GM21423 (cell line): Measurements from ENCODE around the gene IL17REL.

Experiments
- ATAC-seq: cut with Tn5 transposase; IDR thresholded peaks from one replicate; pipeline ENCODE4 v1.9.1; 2021; ENCODE audit warnings: mild to moderate bottlenecking, moderate library complexity; ENCODE audit not compliant: unreplicated experiment

The IL17REL gene

DNA sequence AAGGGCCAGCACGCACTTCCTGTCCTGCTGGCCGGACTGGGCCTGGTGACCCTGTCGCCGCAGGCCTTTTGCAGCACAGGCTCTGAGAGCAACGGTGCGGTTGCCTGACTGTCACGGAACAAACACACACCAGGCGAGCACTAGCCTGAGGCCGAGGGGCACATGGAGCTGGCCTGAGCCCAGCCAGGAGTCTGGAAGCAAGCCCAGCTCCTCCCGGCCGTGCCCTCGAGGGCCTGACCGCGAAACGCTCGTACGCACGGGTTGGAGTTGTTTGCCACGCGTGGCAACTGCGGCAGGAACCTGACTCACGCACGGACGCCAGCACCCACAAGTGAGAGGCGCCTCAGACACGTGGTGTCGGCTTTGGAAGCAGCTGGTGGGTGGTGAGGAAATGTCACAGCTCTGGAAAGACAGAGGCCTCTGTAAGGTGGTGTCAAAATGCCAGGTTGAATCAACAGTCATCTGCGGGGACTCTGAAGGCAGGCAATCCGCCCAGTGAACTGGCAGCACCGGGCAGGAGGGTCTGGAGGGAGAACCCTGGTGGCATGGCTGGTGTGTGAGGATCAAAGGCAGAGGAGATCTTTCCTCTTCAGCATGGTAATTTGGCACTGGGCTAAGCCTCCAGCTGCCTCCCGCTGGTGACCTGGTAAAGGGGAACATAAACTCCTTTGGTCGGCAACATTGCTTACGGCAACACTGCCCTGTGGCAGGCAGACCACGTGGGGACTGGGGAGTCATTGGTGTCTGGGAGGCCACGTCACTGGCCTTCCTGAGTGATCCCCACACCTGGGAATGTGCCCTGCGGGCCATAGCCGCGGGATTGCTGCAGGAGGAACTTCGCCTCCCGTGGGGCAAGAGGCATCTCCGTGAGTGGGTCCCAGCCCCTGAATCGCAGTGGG is 15.3 kb upstream of the IL17REL start:
- ATAC-seq = no peak

DNA sequence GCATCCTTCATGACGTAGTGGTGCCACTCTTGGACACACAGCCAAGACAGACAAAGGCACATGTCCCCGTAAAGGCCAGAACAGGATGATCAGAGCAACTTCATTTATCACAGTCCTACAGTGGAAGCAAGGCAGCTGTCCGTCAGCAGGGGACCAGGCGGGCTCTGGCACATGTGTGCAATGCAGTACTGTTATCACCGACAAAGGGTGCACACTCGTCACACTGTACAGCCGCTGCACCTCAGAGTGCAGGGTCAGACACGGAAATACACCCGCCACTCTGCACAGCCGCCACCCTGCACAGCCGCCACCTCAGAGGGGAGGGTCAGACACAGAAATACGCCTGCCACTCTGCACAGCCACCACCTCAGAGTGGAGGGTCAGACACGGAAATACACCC is 13.4 kb upstream of the IL17REL start:
- no peak for ATAC-seq

DNA sequence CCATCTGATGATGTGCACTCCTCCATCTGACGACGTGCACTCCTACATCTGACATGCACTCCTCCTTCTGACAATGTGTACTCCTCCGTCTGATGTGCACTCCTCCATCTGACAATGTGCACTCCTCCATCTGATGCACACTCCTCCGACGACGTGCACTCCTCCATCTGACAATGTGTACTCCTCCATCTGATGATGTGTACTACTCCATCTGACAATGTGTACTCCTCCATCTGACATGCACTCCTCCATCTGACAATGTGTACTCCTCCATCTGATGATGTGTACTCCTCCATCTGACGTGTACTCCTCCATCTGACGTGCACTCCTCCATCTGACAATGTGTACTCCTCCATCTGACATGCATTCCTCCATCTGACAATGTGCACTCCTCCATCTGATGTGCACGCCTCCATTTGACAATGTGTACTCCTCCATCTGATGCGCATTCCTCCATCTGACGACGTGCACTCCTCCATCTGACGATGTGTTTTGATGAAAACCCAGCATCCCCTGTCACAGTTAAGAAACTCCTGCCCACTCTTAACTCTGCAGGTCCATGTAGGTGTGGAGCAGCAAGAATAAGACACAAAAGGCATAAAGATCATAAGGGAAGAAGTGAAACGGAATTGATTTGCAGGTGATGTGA is 9.7 kb upstream of the IL17REL start:
- no peak for ATAC-seq

DNA sequence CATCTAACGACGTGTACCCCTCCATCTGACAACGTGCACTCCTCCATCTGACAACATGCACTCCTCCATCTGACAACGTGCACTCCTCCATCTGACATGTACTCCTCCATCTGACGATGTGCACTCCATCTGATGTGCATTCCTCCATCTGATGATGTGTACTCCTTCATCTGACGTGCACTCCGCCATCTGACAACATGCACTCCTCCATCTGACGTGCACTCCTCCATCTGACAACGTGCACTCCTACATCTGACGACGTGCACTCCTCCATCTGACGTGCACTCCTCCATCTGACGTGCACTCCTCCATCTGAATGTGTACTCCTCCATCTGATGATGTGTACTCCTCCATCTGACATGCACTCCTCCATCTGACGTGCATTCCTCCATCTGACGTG is 8.0 kb upstream of the IL17REL start:
- no peak for ATAC-seq

DNA sequence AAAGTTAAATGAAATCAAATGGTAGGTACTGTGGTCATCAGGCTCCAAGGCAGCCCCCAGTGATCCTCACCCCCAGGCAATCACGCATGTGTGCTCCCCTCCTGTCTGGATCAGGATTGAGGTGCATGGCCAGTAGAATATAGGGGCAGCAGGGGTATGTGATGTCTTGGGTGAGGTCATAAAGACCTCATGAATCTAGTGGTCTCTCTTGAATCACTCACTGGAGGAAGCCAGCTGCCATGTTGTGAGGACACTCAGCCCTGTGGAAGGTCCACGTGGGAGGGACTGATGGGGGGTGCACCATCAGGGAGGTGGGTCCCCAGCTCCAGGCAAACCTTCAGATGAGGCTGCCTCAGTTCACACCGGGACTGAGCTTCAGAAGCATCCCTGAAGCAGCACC is 6.8 kb upstream of the IL17REL start:
- ATAC-seq = no peak

DNA sequence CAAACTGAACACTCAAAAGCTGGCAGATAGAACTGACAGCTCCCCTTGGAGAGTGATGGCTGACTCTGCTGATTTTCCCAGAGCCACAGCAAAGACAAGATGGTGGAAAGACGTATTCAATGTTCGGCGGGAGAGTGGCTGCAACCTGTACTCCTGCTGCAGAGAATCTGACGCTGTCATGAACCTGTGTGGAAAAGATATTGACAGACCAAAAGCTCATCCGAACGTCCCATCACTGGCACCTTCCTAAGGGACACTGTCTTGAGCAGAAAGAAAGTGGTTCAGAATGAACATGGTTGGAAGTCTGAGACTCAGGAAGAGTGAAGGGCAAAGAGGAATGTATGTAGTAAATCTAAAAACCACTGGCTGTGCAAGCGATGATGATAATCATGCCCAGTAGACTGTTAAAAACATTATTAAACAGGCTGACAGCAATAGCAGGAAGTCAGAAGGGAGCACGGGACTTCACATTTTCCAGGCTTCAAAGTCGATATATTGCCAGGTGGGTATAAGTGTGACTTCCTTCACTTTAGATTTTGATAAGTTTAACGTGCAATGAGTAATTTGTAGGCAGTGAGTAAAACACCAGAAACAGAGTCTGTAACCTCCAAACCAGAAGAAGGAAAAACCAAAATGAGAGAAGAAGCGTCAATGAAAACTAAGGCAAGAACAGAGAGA is 6.2 kb upstream of the IL17REL start:
- no peak for ATAC-seq

DNA sequence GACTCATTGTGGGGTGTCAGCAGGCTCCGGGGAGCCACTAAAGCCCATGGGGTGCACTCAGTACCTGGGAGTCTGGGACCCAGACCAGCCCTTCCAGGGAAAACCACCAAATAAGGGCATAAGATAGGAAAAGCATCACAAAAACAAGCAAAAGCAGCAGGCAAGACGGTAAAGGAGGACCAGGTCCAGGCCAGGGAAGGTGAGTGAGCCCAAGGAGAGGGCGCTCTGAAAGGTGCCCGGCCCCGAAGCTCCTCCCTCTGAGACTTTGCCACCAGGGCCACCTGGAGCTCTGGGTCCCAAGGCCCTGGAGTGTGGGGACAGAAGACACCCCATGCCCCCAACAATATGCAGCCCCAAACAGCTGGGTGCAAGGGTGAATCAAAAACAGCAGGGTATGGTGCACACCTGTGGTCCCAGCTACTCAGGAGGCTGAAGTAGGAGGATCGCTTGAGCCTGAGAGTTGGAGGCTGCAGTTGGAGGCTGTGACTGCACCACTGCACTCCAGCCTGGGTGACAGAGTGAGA is 5.2 kb upstream of the IL17REL start:
- no peak for ATAC-seq

DNA sequence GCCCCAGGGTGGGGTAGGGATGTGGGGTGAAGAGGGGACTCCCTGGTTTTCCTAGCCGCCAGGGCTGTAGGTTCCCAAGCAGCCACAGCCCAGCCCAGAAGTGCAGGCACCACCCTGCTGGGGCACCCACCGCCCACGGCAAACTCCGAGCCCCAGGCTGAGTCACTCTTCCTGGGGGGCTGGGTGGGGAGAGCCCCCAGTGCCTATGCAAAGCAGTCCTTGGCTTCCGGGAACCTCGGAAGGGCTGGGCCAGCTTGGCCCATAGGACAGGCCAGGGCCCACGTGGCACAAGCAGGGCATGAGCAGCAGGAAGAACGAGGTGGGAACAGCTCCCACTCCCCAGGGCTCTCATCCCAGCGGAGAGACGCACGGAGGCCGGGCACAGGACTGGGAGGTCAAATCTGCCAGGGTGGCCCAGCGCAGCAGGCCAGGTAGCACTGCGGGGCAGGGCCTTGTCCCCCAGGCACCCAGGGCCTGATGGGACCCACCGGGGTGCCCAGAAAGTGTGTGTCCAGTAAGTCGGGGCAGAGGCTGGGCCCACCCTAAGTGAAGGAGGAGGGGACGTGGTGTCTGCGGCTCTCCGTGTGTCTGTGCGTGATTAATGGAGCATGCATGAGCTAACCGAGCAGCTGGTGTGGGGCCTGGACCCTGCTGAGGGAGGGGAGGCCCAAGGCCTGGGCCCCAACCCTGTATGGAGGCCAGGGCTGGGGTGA is 4.6 kb upstream of the IL17REL start:
- ATAC-seq = no peak

DNA sequence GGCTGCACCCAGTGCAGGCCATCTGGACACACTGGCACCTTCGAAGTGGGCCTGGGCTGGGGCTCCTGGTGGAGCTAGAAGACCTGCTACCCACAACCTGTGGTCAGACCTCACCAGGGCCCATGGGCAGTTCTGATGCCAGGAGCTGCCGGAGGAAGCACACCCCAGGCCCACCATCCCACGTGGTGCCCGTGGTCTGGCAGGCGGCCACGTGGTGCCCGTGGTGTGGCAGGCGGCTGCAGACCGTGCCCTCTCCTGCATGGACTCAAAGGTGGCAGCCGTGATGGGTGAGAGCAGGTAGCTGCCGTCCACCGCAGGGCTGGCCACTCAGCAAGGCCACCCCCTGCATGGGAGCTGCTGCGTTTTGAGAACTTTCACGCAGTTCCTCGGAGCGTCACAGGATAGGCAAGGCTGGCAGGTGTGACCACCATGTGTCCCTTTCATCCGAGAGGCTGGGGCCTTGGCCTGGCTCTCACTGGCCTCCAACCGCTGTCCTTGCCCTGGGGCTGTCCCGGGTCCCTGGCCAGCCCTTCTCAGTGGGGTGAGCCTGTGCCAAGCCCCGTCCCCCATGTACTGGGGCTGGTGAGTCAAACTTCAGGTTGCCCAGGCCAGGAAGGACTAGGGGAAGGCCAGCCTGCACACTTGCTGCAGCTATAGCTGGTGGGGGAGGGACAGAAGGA is 3.9 kb upstream of the IL17REL start:
- ATAC-seq = no peak

DNA sequence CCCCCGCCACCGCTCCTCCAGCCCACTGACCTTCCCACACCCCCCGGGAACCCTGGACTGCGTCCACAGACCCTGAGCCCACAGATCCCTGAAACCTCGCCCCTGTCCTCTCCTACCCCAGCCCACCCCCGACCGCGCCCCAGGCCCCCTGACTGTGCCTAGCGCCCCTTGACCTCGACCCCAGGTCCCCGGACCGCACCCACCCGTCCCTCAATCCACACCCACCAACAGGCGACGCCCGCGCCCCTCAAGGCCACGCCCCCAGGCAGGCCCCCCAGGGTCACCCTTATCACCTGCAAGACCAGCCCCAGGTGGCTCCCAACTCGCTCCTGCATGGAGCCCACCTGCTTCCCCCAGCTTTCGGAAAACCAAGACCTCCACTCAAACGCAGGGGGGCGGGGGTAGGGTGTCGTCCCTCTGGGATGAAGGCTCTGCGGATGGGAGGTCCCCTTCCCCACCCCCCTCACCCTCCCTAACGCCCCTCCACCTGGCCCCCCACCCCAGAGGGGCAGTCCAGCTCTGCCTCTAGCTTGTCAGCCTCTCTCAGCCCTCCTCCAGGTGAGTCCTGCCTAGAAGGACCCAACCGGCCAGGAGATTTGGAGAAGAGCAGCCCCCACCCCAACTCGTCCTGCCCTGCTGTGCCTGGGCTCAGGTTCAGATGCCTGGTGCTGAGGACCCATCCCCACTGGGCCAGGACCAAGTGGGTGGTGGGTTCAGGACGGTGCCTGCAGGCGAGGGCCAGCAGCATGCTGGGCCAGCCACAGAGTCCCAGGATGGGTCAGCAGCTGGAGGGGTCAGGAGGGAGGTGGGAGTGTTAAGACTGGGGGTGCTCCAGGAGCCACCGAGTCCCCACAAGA is 3.1 kb upstream of the IL17REL start:
- ATAC-seq = no peak

DNA sequence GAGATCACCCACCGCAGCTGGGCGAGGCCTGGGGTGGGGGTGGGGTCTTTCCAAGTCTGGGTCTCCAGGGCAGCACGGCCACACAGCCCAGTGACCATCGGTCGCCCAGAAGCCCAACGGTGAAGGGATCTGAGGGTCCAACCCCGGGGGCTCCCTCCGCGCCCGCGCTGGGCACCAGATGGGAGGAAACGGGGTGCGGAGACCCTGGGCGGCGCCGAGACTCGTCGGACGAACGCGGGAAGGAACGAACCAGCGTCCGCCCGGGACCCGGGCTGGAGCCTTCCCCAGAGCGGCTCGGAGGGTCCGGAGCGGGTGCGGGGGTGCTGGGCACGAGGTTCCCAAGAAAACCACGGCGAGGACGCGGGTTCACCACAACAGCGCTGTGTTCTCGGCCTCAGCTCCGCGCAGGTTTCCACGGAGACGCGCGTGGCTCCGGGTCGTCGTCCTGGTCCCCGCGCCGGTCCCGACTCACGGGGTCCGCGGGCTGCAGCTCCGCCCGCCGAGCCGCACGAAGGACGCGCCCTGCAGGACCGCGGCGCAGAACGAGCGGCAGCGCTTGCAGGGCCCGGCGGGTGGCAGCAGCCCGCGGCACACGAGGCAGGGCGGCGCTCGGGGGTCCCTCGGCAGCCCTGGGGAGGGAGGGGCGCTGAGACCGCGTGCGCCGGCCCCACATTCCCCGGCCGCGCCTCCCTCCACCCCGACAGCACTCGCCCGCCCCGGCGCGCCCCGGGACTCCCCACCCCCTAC is 2.3 kb upstream of the IL17REL start:
- ATAC-seq = no peak

DNA sequence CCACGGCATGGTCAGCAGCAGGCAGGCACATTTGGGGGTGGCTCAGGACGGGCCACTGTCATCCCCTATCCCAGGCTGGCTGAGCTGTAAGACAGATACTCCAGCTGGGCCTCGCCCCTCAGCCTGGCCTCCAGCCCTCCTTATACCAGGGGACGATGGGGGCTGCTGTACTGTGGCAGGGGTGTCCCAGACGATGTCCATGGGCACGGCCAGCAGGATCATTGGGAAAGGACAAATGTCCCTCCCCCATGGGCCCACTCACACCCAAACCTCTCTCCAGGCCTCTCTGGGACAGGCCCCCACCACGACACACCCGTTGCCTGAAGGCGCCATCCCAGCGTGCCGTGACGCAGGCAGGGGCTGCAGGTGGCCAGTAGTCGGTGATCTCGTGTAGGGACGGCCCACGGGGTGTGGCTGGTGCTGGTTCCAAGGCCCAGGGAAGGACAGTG is 1.5 kb upstream of the IL17REL start:
- ATAC-seq = no peak

DNA sequence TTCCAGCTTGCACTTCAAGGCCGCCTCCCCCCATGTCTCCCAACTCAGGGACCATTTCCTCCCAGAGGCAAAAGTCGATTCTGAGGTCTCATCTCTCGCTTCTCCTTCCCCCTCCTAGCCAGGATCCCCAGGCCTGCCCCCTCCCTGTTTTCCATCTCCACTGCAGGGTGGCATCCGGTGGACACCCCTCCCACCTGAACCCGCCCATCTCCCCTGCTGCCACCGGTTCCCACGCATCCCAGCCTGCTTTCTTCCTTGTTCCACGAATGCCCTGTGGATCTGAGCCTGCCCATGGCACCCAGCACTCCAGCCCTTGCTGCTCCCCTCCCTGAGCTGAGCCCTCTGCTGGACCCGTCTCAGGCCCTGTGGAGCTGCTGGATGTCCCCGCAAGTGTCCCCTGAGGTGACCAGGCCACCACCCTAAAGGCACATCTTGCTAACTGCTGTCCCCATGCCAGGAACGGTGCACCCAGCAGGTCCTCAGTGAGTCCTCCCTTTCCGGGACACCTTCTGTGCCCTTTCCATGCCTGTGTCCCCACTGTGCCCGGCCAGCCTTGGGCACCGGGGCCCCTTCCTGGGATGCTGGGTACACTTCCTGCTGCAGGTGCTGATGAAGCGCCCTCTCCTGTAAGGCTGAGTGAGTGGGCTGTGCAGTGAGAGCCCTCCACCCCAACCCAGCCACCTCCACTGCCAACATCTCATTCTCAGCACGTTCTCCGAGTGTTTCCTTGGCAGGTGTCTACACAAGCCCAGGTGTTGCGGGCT is 936 bp downstream of the IL17REL start:
- ATAC-seq = no peak

DNA sequence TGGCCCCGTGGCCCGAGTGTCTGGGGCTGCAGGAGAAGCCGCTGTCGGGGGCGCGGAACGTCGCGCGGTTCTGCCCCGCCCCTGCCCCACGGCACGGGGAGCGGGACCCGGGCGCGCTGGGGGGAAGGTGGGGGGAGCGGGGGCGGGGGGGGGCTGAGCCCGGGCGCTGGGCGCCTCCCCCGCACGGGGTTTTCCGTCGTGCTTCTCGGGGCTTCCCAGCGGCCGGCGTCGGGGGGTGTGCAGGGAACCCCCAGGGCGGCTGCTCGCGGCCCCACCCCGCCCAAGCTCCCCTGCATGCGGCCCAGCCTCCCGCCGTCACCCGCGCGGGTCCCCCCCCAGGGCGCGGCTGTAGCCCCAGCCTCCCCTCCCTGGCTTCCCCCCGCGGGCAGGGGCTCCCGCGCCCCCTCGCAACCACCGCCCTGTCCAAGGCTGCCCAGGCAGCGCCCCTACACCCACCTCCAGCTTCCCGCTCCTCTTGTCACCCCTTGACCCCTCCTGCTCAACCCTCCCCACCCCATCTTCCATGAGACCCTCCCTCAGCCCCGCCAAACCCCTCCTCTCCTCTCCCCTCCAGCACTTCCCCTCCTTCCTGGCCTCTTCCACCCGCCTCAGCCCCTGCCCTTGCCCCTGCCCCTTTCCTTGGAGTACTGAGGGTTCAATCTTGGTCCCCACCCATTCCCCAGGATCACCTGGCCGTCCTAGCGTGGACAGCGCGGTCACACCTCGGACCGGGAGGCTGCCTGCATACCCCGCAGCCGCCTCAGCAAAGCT is 1.7 kb downstream of the IL17REL start:
- ATAC-seq = no peak

DNA sequence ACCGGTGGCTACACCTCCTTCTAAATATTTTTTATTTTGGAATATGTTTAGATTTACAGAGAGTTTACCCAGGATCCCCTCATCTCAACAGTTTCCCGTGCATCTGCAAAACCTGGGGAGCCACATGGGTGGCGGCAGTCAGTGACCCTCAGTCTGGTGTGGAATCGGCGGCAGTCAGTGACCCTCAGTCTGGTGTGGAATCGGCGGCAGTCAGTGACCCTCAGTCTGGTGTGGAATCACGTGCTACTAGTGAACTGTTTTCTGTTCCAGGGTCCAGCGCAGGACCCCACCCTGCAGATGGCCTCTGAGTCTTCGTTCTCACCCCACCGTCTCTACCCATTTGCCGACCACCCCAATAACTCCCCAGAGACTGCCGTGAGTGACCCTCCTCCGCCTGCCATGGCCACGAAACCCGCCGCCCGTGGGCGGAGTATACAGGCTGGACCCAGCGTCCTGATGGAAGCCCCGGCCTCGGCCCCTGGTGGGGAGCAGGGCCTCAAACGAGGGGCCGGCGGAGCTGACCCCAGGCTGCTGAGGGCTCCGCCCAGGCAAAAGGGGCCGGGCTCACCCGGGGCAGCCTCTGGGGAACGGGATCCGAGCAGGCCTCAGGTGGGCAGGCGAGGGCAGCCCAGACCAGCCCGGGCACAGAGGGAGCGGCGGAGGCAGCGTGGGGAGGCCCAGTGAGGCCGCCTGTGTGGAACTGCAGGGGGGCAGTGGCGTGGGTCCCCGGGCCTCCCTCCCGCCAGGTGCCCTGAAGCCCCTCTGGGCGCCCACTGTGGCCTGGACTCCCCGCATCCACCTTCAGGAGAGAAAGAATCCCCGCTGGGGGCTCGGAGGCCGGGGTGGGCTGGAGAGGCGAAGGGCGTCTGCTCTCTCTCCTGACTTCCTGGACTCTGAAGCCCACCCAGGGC is 2.5 kb downstream of the IL17REL start:
- ATAC-seq = no peak

DNA sequence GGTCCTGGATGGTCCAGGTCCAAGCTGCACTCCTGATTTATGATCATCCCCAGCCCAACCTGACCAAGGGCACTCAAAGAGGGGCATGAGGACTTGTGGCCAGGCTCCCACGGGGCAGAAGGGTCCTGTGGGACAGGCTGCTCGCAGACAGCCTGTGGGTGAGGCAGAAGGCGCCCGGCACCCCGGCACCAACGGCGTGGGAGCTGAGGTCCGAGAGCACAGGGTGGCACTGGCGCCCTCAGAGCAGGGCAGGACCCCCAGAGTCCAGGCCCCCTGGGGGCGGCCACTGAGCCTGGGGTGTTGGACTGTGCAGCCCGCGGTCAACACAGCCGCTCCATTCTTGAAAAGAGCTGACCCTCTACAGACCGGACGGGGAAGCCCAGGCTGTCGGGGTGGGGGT is 3.3 kb downstream of the IL17REL start:
- ATAC-seq = no peak
